CD4-positive, alpha-beta T cell (primary cell): Measurements from ENCODE around the gene TFR2. TPM values are rescaled to one million over a fixed set of nuclear protein-coding genes. Genes with fewer than 3 reads are reported as not detected.

Experiments used
- ATAC-seq: fragments of 200-7000 bp; cut with Tn5 transposase; one replicate; pipeline ENCODE4 v1.10.0; 2022; ENCODE audit warnings: mild to moderate bottlenecking; ENCODE audit not compliant: poor library complexity
- CTCF ChIA-PET: fragments of 350-600 bp; sonication (Branson Sonifier 250); formaldehyde crosslinking; loops from one replicate; lab custom pipeline; 2021; ENCODE audit warnings: antibody characterized with exemption, inconsistent platforms; lab: Charles Lee
- POLR2A ChIA-PET: fragments of 350-600 bp; sonication (Branson Sonifier 250); formaldehyde crosslinking; loops from one replicate; lab custom pipeline; 2021; ENCODE audit warnings: antibody characterized with exemption, inconsistent platforms; lab: Charles Lee
- DNase-seq, 14 experiments: peaks; one replicate each; pipeline ENCODE4 v3.0.0-alpha.2; 2013 to 2020; ENCODE audit warnings: mixed read lengths in 2 of 14
- H3K27ac ChIP-seq, 2 donors: one replicate each; pipeline versions ENCODE4 v1.5.1 to v1.7.0; 2013; ENCODE audit warnings: low read length in 2 of 2, low read depth in 1 of 2, mild to moderate bottlenecking in 1 of 2
- H3K27me3 ChIP-seq, 2 experiments: 1 replicate in 1 of 2; 2 replicates in 1 of 2; pipeline versions ENCODE4 v1.6.1 to v1.7.0; 2013; ENCODE audit warnings: low read length in 2 of 2, control low read depth in 1 of 2, mild to moderate bottlenecking in 1 of 2, moderate library complexity in 1 of 2; ENCODE audit not compliant: insufficient read depth in 2 of 2, control insufficient read depth in 1 of 2
- H3K36me3 ChIP-seq: one replicate; pipeline ENCODE4 v1.6.1; 2013; ENCODE audit warnings: low read length, control low read depth; ENCODE audit not compliant: insufficient read depth
- H3K4me1 ChIP-seq: one replicate; pipeline ENCODE4 v1.6.1; 2013; ENCODE audit warnings: low read length, control low read depth; ENCODE audit not compliant: insufficient read depth
- H3K4me3 ChIP-seq: one replicate; pipeline ENCODE4 v1.5.1; 2013; ENCODE audit warnings: mild to moderate bottlenecking, low read length, moderate library complexity
- H3K9me3 ChIP-seq, 2 experiments: 1 replicate in 1 of 2; 2 replicates in 1 of 2; pipeline versions ENCODE4 v1.6.1 to v1.7.0; 2013; ENCODE audit warnings: low read length in 2 of 2, mild to moderate bottlenecking in 2 of 2, control low read depth in 1 of 2, moderate library complexity in 1 of 2; ENCODE audit not compliant: control insufficient read depth in 1 of 2, insufficient read depth in 1 of 2
- H3K27ac Mint-ChIP-seq: one replicate; pipeline ENCODE4 v1.8.0; 2020; ENCODE audit warnings: mixed read lengths
- H3K27me3 Mint-ChIP-seq: one replicate; pipeline ENCODE4 v1.8.0; 2021; ENCODE audit warnings: mixed read lengths
- H3K36me3 Mint-ChIP-seq: one replicate; pipeline ENCODE4 v1.8.0; 2021; ENCODE audit warnings: low read depth, mixed read lengths
- H3K4me1 Mint-ChIP-seq: one replicate; pipeline ENCODE4 v1.8.0; 2021; ENCODE audit warnings: low read depth, mixed read lengths
- H3K4me3 Mint-ChIP-seq: one replicate; pipeline ENCODE4 v1.8.0; 2020; ENCODE audit warnings: mild to moderate bottlenecking, mixed read lengths
- H3K9me3 Mint-ChIP-seq: one replicate; pipeline ENCODE4 v1.8.0; 2020; ENCODE audit warnings: mixed read lengths
- intact Hi-C, 2 experiments: fragments of 100-400 bp; cut with DNase I in 1 of 2; cut with micrococcal nuclease in 1 of 2; formaldehyde crosslinking; loops; one replicate each; pipeline versions ENCODE4 v1.15.1 to v1.9.0; 2023 to 2025; cut with DNase I, micrococcal nuclease
- total RNA-seq, 174 experiments: library from RNA in 2 of 174; stranded (reverse) in 2 of 174; gene quantifications; one replicate each; pipeline ENCODE4 v1.2.3 and lab custom pipeline; 2021 to 2026
- TF ChIP-seq, protein P1 (sequence below): fragments of 200-600 bp; IDR thresholded peaks from one replicate; pipeline ENCODE4 v1.8.0; 2022; ENCODE audit warnings: antibody characterized with exemption, mild to moderate bottlenecking

TFR2 gene
- total RNA-seq, 2 experiments from 2014 or later = 1.7 to 2.3 TPM

DNA sequence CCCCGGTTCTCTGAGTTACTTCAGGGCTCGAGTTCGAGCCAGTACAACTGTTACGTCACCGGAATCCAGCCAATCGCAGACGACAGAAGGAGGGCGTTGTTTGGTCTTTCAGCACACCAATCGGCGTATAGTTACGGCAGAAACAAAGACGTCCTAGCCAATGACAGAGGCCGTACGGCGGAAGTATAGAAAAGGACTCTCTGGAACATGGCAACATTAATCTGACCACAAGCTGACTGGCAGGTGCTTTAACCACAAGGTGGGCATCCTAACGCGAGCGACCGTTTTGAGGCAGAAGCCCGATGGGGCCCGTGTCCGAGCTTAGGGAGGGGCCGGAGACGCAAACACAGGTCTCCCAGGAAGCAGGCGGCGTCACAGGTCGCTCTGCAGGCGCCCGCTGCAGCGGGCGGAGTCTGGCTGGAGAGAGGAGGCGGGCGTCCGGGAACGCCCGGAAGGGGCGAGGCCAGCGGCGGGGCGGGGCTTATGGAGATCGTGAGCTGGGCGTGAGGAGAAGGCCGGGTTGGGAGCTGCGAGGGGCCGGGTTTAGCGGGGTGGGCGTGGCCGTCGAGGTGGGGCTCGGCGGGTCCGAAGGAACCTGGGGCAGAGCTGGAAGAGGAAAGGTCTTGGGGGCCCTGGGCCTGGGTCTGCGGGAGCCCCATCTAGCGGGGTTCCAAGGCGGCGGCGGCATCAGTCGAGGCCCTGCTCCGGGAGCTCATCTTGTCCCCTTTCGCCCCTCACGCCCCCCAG lies 29.2 kb downstream of the TFR2 start, which contains the start of gene MOSPD3:
TSS of gene MOSPD3 (plus strand) at position 558 of the 747 bp plus-strand sequence. CDS start 252 bp downstream, outside the sequence.
- H3K27ac Mint-ChIP-seq = peak within 1 kb of the TSS; percentile 97
- POLR2A ChIA-PET = interaction anchor here (0.5 to 3.3 kb wide), 36 partner anchors 8 to 1174 kb away, joined by 3 to 113 read pairs (median 5); partner anchors contain the start of genes ACTL6B, AGFG2, CPSF4 and FBXO24
- peaks cover 8% of the 10 kb centered on the region for H3K36me3 ChIP-seq
- peaks cover 27% of the 10 kb centered on the region for H3K4me1 ChIP-seq
- H3K4me1 Mint-ChIP-seq = peaks cover 31% of the 10 kb centered on the region
- peaks cover 5% of the 10 kb centered on the region for H3K36me3 Mint-ChIP-seq
- intact Hi-C loops = loop anchor here (1.0 to 5.0 kb wide), 5 partner anchors 15 to 80 kb away; partner anchors contain the start of genes FBXO24 (in 1 of the 2), GIGYF1 (in 1 of the 2), GNB2 (in 1 of the 2) and LRCH4 (in 1 of the 2)
- CTCF ChIA-PET = interaction anchor here (1.3 to 3.5 kb wide), 8 partner anchors 15 to 93 kb away, joined by 3 to 22 read pairs (median 9); partner anchors contain the start of genes FBXO24, LRCH4 and POP7
- DNase-seq (peak; percentile 95 to 99 (median 98)), ATAC-seq (peak; percentile 87)
- H3K9me3 Mint-ChIP-seq = no peaks in the 10 kb centered on the region
- H3K4me3 Mint-ChIP-seq = peak within 1 kb of the TSS; percentile 94
- no peaks in the 10 kb centered on the region for H3K9me3 ChIP-seq
- no peaks in the 10 kb centered on the region for H3K27me3 Mint-ChIP-seq
- TF ChIP-seq, protein P1, sequence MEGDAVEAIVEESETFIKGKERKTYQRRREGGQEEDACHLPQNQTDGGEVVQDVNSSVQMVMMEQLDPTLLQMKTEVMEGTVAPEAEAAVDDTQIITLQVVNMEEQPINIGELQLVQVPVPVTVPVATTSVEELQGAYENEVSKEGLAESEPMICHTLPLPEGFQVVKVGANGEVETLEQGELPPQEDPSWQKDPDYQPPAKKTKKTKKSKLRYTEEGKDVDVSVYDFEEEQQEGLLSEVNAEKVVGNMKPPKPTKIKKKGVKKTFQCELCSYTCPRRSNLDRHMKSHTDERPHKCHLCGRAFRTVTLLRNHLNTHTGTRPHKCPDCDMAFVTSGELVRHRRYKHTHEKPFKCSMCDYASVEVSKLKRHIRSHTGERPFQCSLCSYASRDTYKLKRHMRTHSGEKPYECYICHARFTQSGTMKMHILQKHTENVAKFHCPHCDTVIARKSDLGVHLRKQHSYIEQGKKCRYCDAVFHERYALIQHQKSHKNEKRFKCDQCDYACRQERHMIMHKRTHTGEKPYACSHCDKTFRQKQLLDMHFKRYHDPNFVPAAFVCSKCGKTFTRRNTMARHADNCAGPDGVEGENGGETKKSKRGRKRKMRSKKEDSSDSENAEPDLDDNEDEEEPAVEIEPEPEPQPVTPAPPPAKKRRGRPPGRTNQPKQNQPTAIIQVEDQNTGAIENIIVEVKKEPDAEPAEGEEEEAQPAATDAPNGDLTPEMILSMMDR = no peak
- no peaks in the 10 kb centered on the region for H3K27me3 ChIP-seq
- peak within 1 kb of the TSS; percentile 62 for H3K4me3 ChIP-seq
- peak within 1 kb of the TSS; percentile 78 to 92 for H3K27ac ChIP-seq

DNA sequence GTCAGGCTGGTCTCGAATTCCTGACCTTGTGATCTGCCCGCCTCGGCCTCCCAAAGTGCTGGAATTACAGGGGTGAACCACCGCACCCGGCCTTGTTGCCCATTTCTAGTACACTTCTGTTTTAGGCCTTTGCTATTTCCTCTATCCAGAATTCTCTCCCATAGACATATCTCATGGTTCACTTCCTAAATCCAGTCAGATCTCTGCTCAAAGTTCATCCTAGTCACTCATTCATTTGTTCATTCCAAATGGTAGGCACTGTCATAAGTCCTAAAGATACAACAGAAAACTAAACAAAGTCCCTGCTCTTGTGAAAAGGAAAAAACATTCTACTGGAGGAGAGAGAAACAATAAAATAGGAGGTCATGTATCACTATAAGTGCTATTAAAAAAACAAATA lies 31.4 kb downstream of the TFR2 start:
- H3K9me3 Mint-ChIP-seq = no peaks in the 10 kb centered on the region
- H3K4me1 ChIP-seq = peaks cover 37% of the 10 kb centered on the region
- TF ChIP-seq, protein P1 = no peak
- H3K27me3 ChIP-seq = no peaks in the 10 kb centered on the region
- ATAC-seq = no peak
- H3K4me1 Mint-ChIP-seq = peaks cover 38% of the 10 kb centered on the region
- no peaks in the 10 kb centered on the region for H3K9me3 ChIP-seq
- H3K36me3 ChIP-seq = peaks cover 2% of the 10 kb centered on the region
- no peak overlapping the region for H3K4me3 ChIP-seq
- ChIA-PET CTCF (interaction anchor here (1.0 kb wide), 1 partner anchor 102 kb away, joined by 3 read pairs; no protein-coding TSS in a partner anchor), POLR2A (no interaction called here)
- H3K36me3 Mint-ChIP-seq = peaks cover 5% of the 10 kb centered on the region
- H3K27me3 Mint-ChIP-seq = no peaks in the 10 kb centered on the region
- H3K4me3 Mint-ChIP-seq = peak overlapping the region; percentile 81
- H3K27ac ChIP-seq = no peak overlapping the region
- intact Hi-C loops = loop anchor here in 1 of 2 experiments (5.0 kb wide), 1 partner anchor 82 kb away; the partner anchor contains the start of gene GIGYF1
- DNase-seq = no peak
- H3K27ac Mint-ChIP-seq = peak overlapping the region; percentile 97

DNA sequence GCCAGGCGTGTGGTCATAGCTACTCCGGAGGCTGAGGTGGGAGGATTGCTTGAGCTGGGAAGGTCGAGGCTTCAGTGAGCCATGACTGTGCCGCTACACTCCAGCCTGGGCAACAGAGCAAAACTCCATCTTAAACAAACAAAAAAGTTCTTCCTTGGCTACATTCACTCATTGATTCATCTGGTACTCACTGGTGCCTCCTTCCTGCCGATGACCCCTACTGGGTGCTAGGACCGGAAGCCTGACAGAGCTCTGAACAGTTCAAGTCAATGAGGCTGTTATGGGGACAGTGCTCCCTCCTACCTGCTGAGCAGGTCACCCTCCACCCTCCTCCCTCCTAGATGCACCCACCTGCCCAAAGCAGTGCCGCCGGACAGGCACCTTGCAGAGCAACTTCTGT lies 34.2 kb downstream of the TFR2 start:
- Histone ChIP-seq H3K4me1 (peaks cover 33% of the 10 kb centered on the region), H3K27ac (no peak overlapping the region), H3K36me3 (no peaks in the 10 kb centered on the region), H3K27me3 (no peaks in the 10 kb centered on the region), H3K4me3 (no peak overlapping the region), H3K9me3 (no peaks in the 10 kb centered on the region)
- no peaks in the 10 kb centered on the region for H3K36me3 Mint-ChIP-seq
- ChIA-PET CTCF (interaction anchor here (0.7 kb wide), 1 partner anchor 112 kb away, joined by 3 read pairs; no protein-coding TSS in a partner anchor), POLR2A (interaction anchor here (0.6 to 5.2 kb wide), 3 partner anchors 22 to 99 kb away, joined by 3 to 48 read pairs (median 8); partner anchors contain the start of genes FBXO24, LRCH4 and POP7)
- ATAC-seq (no peak), DNase-seq (no peak)
- peaks cover 32% of the 10 kb centered on the region for H3K4me1 Mint-ChIP-seq
- H3K4me3 Mint-ChIP-seq = peak overlapping the region; percentile 74
- TF ChIP-seq, protein P1 = no peak
- intact Hi-C loops = no loop called here
- H3K27ac Mint-ChIP-seq = no peak overlapping the region
- no peaks in the 10 kb centered on the region for H3K9me3 Mint-ChIP-seq
- H3K27me3 Mint-ChIP-seq = no peaks in the 10 kb centered on the region
